ENCODE data around the gene LRRTM4. TPM values are rescaled to one million over a fixed set of nuclear protein-coding genes. Genes with fewer than 3 reads are reported as not detected.

LRRTM4 gene
- total RNA-seq, 1 donor from 2014 or later: 4.6 TPM

- no peak for DNase-seq (ENCODE audit: low spot score)
These were observed 199.7 kb downstream of the LRRTM4 start for GRCh38 chr2:77322431-77322830.

- DNase-seq (ENCODE audit: low spot score): no peak
These were observed 207.5 kb downstream of the LRRTM4 start for GRCh38 chr2:77314721-77315120.

DNA sequence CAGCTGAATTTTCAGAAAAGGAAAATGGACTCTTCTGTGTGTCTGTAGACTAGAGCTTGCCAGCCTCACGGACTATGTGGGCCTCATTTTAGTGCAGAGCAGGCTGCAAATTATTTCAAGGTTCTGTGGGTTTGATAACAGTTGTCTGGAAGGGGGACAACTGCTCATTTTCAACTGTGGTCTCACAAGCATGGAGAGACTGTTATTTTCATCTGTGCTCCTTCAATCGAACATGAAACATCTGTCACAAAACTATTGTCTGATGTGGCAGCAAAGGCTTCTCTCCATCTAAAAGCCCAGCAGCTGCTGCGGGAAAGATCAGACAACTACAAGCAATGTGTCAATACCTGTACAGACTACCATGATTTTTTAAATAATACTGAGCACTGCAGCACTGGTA is 211.8 kb downstream of the LRRTM4 start:
- no peak for DNase-seq (ENCODE audit: low spot score)

- no peak for DNase-seq (ENCODE audit: low spot score)
These were observed 212.5 kb downstream of the LRRTM4 start for GRCh38 chr2:77309725-77310124.

GRCh38 chr2:77301441-77301840 is 220.7 kb downstream of the LRRTM4 start:
- DNase-seq (ENCODE audit: low spot score): no peak

DNA sequence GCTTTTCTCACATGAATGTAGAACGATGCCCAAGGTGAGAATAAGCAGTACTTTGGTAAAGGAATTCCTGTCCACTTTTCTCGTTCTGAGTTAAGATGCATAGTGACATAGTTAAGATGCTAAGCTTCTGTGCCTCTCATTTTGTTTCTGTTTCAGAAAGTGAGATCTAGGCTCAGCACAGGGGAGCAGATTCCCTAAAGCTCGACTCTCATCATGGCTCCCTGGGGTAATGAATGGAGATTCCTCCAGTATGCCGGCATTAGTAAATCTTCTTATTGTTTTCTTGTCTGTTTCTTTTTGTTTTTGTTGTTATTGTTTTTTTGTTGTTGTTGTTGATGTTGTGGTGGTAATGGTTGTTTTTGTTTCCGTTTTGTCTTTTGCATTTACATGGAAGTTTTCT is 225.4 kb downstream of the LRRTM4 start:
- no peak for DNase-seq (ENCODE audit: low spot score)

GRCh38 chr2:77294474-77294873 is 227.7 kb downstream of the LRRTM4 start:
- DNase-seq (ENCODE audit: low spot score): no peak

DNA sequence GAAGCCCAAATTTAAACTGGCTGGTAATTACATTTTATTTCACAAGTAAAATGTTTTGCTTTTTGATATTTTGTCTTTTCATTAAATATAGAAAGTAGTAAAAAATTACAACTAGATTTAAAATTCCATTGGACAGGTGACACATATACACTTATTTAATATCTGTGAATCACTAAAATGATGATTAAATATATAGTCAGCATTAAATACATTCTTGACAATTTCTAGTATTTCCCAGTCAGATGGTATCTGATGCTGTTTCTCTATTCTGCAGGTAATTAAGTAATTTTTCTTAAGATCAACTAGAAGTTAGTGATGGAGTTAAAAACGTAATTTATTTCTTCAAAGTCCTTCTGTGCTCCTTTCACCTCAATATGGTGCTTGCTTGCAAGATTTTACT is 237.8 kb downstream of the LRRTM4 start:
- no peak for DNase-seq (ENCODE audit: low spot score)

- DNase-seq (ENCODE audit: low spot score): no peak
These were observed 250.9 kb downstream of the LRRTM4 start for GRCh38 chr2:77271262-77271661.

DNA sequence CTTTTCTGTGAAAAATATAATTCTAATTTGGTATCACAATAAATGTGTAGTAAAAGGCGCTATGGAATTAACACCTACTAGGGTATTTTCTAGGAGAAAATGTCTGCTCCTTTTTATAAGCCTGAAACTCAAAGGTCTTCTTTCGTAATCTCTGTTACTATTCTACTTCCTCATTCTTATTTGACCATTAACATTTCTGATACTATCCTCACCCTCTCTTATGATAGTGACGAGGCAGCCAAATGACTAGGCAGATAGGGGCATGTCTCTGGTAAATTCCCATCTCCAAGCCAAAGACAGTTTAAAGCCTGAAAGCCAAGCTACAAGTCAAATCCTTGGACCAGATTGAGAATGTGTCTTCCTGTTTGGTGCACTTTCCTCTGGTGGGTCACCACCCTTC is 251.7 kb downstream of the LRRTM4 start:
- no peak for DNase-seq (ENCODE audit: low spot score)

DNA sequence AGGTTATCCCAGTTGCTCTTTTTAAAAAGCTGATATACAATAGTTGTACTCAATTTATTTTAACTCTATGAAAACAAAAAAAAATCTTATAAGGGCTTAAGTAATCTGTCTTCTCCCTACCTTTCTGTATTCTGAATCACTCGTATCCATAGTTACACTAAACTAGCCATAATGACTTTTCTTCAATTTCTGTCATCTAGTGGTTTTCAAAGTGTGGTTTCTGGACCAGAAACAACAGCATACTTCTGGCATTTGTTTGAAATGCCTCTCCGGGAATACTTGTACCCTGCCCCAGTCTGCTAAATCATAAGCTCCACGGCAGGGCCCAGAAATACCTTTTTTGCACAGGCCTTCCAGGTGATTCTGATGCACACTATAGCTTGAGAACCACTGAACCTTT is 253.6 kb downstream of the LRRTM4 start:
- no peak for DNase-seq (ENCODE audit: low spot score)

DNA sequence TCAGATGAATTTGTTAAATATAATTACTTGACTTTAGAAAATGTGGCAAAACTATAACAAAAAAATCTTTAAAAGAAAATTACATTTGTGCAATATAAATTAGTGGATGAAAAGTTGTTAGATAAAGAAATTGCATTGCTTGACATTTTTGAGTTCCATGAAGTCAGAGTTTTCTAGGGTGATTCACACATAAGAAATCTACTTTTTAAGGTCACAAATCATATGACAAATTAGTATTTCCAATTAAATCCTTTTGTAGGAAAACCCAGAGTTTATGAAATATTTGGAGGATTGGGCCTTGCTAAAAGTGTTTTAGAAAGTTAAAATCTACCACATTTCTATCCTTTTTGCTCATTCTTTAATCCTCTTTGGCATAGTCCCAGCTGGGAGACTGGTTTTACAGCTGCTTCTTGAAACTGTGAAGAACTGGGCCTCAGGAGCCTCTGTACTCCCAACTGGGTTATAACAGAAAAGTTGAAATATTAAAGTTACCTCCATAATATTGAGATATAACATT is 289.2 kb downstream of the LRRTM4 start:
- peak; percentile 50 for DNase-seq (ENCODE audit: low spot score)

DNA sequence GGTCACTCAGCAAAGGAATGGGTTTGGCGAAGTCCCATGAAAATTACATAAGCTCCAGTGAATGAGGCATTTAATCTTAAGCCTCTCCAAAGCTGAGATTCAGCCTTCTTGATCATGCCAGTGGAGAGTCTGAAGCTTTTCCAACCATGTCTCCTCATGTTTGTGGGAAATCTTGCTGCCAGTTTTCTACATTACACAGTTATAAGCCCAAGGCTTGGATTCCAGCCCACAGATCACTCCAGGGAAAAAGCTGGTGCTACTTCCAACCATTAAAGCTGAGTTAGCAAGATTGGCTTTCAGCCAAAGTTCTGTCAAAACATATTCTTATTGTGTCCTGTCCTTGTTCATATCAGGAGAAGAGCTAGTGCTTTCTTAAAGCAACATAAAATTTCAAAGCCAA is 293.8 kb downstream of the LRRTM4 start:
- peak; percentile 97 for DNase-seq (ENCODE audit: low spot score)

GRCh38 chr2:77210725-77211124 is 311.5 kb downstream of the LRRTM4 start:
- no peak for DNase-seq (ENCODE audit: low spot score)

DNA sequence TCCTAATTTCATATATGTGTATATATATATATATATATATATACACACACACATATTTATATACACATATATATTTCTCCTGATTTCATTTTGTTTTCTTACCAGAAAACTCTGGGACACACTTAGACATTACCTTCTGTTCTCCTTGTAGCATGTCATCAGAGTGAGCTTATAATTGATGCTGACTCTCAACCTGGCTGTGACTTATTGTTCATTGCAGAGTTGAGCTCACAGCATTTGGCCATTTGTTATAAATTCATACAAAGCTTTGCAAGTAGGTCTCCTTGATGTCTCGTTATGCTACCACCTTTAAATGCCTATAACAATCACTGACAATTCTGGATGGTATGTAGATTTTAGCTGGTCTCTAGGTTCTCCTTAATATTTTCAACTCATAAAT is 314.8 kb downstream of the LRRTM4 start:
- DNase-seq (ENCODE audit: low spot score): no peak

- DNase-seq (ENCODE audit: low spot score): no peak
These were observed 320.4 kb downstream of the LRRTM4 start for GRCh38 chr2:77201755-77202154.

GRCh38 chr2:77199411-77199810 is 322.8 kb downstream of the LRRTM4 start:
- no peak for DNase-seq (ENCODE audit: low spot score)

DNA sequence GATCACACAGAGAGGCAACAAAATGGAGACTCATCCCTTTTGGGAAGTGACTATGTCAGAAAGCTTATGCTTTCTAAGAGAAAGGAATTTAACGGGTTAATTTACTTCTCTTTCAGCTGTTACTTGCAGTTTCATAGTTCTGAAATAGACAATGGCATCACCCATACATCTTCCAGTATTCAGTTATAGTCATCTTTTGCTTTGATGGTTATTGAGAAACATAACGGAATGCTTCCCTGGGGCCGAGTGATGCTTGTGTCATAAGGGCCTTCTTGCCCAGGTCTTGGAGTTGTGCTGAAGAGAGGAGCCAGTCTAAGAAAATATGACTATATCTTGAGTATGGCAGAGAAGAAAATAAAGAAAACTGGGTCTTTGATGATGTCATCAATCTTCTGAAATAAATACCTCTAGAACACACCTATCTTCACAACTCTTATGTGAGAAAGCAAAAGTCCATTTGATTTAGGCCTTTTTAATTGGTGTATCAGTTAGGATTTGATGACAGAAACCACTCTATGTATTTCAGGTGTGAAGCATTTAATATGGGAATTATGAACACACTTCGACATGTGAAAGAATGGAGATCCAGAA is 328.2 kb downstream of the LRRTM4 start:
- no peak for DNase-seq (ENCODE audit: low spot score)

DNA sequence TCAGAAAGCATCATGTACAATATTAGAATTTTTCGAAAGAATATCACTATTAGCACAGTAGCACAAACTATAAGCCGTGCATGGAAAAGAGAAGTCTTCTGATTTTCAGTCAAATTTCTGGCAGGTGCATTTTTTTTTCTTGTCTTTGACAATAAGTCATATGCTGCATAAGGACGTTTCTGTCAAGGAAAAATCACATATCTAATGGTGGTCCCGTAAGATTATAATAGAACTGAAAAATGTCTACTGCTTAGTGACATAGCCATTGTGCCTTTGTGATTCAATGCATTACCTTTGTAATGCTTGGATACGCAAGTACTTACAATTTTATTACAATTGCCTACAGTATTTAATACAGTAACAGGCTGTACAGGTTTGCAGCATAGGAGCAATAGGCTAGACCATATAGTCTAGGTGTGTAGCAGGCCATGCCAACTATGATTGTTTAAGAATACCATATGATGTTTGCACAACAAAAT is 329.3 kb downstream of the LRRTM4 start:
- no peak for DNase-seq (ENCODE audit: low spot score)

- no peak for DNase-seq (ENCODE audit: low spot score)
These were observed 330.5 kb downstream of the LRRTM4 start for GRCh38 chr2:77191665-77192064.

DNA sequence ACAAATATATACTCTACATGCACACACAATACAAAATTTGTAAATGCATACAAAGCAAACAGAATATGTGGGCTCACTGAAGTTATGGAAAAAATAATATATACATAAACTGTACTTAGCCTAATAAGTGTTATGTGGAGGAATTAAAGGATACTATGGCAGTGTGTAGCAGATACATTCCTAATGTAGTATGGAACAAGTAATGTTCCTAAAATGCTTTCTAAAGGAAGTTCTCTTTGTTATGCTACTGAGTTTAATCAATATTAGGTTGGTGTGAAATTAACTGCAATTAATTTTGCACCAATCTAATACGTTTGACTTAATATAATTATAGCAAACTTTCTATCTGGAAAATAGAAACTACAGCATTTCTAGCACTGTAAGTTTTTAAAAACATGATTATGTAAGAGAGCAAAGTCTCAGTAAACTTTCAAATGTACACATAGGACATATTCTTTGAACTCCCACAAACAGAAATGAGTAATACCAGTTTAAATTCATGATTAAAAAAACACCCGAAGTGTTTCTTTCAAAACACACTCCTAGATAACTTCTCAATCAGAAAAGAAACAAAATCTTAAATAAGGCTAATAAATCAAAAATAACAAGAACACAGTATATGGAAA is 331.3 kb downstream of the LRRTM4 start:
- no peak for DNase-seq (ENCODE audit: low spot score)

DNA sequence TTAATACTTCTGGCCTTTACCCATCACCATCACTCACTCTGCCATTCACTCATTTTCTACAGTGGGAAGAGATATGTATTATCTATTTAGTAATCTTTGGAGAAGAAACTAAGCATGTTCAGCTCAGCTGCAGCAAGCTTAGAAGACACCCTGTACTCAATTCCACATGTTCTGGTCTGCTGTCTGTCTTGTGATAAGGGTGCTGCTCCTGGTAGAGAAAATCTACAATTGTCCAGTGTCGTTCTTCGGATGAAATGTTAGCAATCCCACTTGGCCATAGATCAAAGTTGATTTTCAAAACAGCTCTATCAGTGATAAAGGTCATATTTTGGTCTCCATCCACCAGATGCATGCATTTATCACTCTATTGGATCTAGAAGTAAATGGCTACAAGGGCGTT is 337.1 kb downstream of the LRRTM4 start:
- DNase-seq (ENCODE audit: low spot score): no peak

DNA sequence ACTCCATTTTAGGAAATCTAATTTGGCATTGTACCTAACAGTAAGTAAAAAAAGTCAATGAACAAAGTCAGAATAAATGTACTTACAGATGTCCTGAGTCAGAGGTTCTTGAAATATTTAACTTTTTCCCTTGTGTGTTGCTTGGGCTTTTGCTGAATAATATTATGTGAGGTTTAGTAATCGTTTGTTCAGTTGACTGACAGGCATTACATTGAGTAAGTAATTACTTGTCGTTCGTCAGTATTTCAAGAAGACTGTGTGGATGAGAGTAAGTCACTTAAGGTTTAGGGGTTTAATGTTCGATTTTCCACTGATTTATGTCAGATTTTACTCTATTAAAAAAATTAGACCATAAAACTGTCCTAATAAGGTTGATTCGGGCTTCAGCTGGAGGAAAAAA is 342.9 kb downstream of the LRRTM4 start:
- DNase-seq (ENCODE audit: low spot score): no peak

Measured in umbilical cord (tissue), 2 donors.